BLaER1 treated with 17β-estradiol and CSF1 and Interleukin-3, amounts not matched to agents 10 nM and 100 nM (cell line): ENCODE measurements around the gene CD276.

Experiments used
- H3K27ac ChIP-seq, 11 experiments: shearing (Covaris generic); formaldehyde crosslinking; 2 replicates each; pipeline ENCODE4 v1.8.1; 2022
- H3K27me3 ChIP-seq, 11 experiments: shearing (Covaris generic); formaldehyde crosslinking; 2 replicates each; pipeline ENCODE4 v1.8.1; 2022
- H3K36me3 ChIP-seq, 11 experiments: shearing (Covaris generic); formaldehyde crosslinking; 2 replicates each; pipeline ENCODE4 v1.8.1; 2022
- H3K4me1 ChIP-seq, 10 experiments: shearing (Covaris generic); formaldehyde crosslinking; 2 replicates each; pipeline ENCODE4 v1.8.1; 2022
- H3K4me2 ChIP-seq, 11 experiments: shearing (Covaris generic); formaldehyde crosslinking; 2 replicates each; pipeline ENCODE4 v1.8.1; 2022
- H3K4me3 ChIP-seq, 10 experiments: shearing (Covaris generic); formaldehyde crosslinking; 2 replicates each; pipeline ENCODE4 v1.8.1; 2022
- H3K9ac ChIP-seq, 11 experiments: shearing (Covaris generic); formaldehyde crosslinking; 2 replicates each; pipeline ENCODE4 v1.8.1; 2022
- H3K9me3 ChIP-seq, 11 experiments: shearing (Covaris generic); formaldehyde crosslinking; replicated peaks in 1 of 11; 2 replicates each; pipeline ENCODE4 v1.8.1; 2022
- H4K20me1 ChIP-seq, 11 experiments: shearing (Covaris generic); formaldehyde crosslinking; 2 replicates each; pipeline ENCODE4 v1.8.1; 2022
- Cebpa-rat ChIP-seq, 11 experiments: shearing (Covaris generic); IDR thresholded peaks; 2 replicates each; pipeline ENCODE4 v1.8.1; 2022

Gene CD276

DNA sequence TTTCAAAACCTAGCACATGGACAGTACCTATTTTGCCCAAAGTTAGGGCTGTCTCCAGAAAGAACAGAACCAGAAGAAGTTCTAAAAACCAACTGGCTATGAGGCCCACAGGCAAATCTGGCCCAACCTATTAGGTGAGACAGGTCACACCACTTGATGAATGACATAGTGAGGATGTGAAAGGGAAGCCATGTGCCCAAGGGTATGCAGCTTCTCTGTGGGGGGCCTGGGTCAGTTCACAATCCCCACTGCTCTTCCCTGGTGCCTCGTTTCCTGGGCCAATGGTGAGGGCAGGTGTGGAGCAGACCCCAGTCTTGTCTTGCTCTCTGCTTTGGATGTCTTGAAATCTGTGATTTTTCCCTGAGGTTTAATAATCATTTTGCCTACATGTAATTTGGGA lies 60.1 kb downstream of the CD276 start:
- H4K20me1 ChIP-seq: peaks cover 0 to 5% (median 0%) of the 10 kb centered on the region in 11 experiments; a peak in 4 of 22 replicates
- no peak overlapping the region for H3K4me3 ChIP-seq
- H3K9ac ChIP-seq: no peak overlapping the region
- no peak for TF ChIP-seq Cebpa-rat (IDR thresholded peaks at IDR 0.05)
- no peaks in the 10 kb centered on the region for H3K36me3 ChIP-seq
- no peak overlapping the region for H3K4me2 ChIP-seq
- no peak overlapping the region for H3K27ac ChIP-seq
- peaks cover 2 to 26% (median 11%) of the 10 kb centered on the region in 11 experiments; a peak in 19 of 22 replicates for H3K27me3 ChIP-seq
- no peaks in the 10 kb centered on the region for H3K9me3 ChIP-seq
- H3K4me1 ChIP-seq: peaks cover 4 to 12% (median 9%) of the 10 kb centered on the region in 10 experiments; a peak in 18 of 20 replicates

GRCh38 chr15:73745073-73745472 lies 60.9 kb downstream of the CD276 start:
- peaks cover 0 to 10% (median 0%) of the 10 kb centered on the region in 11 experiments; a peak in 6 of 22 replicates for H4K20me1 ChIP-seq
- H3K9me3 ChIP-seq: no peaks in the 10 kb centered on the region
- H3K27ac ChIP-seq: no peak overlapping the region
- TF ChIP-seq Cebpa-rat (IDR thresholded peaks at IDR 0.05): no peak
- no peak overlapping the region for H3K4me2 ChIP-seq
- H3K4me1 ChIP-seq: peaks cover 4 to 12% (median 9%) of the 10 kb centered on the region in 10 experiments; a peak in 18 of 20 replicates
- no peak overlapping the region for H3K9ac ChIP-seq
- H3K36me3 ChIP-seq: no peaks in the 10 kb centered on the region
- H3K27me3 ChIP-seq: peaks cover 10 to 34% (median 19%) of the 10 kb centered on the region in 11 experiments
- no peak overlapping the region for H3K4me3 ChIP-seq

GRCh38 chr15:73746261-73746660 lies 62.1 kb downstream of the CD276 start:
- no peak for TF ChIP-seq Cebpa-rat (IDR thresholded peaks at IDR 0.05)
- Histone ChIP-seq H3K27me3 (peaks cover 21 to 45% (median 31%) of the 10 kb centered on the region in 11 experiments), H3K27ac (no peak overlapping the region), H4K20me1 (peaks cover 0 to 17% (median 5%) of the 10 kb centered on the region in 11 experiments; a peak in 9 of 22 replicates), H3K9ac (no peak overlapping the region), H3K4me3 (no peak overlapping the region), H3K4me1 (peaks cover 4 to 14% (median 10%) of the 10 kb centered on the region in 10 experiments; a peak in 18 of 20 replicates), H3K4me2 (no peak overlapping the region), H3K36me3 (no peaks in the 10 kb centered on the region), H3K9me3 (no peaks in the 10 kb centered on the region)

DNA sequence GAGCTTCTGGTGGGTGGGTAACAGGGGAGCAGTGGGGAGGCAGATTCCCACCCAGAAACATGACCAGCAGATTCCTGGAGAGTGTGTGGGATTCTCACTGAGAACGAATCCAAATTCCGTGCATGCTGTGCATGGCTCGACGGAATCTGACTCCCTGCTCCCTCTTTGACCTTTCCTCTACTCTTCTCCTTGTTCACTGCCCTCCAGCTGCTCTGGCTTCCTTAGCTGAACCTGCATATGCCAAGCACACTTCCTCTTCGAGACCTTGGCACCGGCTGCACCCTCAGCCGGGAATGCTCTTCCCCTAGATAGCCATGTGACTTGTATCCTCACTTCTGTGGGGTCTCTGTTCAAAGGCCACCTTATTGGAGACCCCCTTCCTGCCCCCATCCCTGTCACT lies 62.7 kb downstream of the CD276 start:
- no peak for TF ChIP-seq Cebpa-rat (IDR thresholded peaks at IDR 0.05)
- Histone ChIP-seq H3K36me3 (no peaks in the 10 kb centered on the region), H3K4me1 (peaks cover 4 to 18% (median 10%) of the 10 kb centered on the region in 10 experiments; a peak in 18 of 20 replicates), H3K27ac (no peak overlapping the region), H3K9me3 (no peaks in the 10 kb centered on the region), H3K27me3 (peaks cover 28 to 52% (median 37%) of the 10 kb centered on the region in 11 experiments), H3K9ac (no peak overlapping the region), H3K4me2 (no peak overlapping the region; a peak in 1 of 22 replicates), H3K4me3 (no peak overlapping the region), H4K20me1 (peaks cover 0 to 19% (median 9%) of the 10 kb centered on the region in 11 experiments; a peak in 11 of 22 replicates)

GRCh38 chr15:73747847-73748590 lies 63.8 kb downstream of the CD276 start:
- Histone ChIP-seq H3K27ac (no peak overlapping the region), H4K20me1 (peaks cover 0 to 28% (median 16%) of the 10 kb centered on the region in 11 experiments; a peak in 15 of 22 replicates), H3K4me2 (no peak overlapping the region), H3K4me3 (no peak overlapping the region), H3K9me3 (no peaks in the 10 kb centered on the region), H3K36me3 (no peaks in the 10 kb centered on the region), H3K4me1 (peaks cover 9 to 19% (median 14%) of the 10 kb centered on the region in 10 experiments; a peak in 19 of 20 replicates), H3K27me3 (peaks cover 39 to 63% (median 48%) of the 10 kb centered on the region in 11 experiments), H3K9ac (no peak overlapping the region)
- TF ChIP-seq Cebpa-rat (IDR thresholded peaks at IDR 0.05): no peak

DNA sequence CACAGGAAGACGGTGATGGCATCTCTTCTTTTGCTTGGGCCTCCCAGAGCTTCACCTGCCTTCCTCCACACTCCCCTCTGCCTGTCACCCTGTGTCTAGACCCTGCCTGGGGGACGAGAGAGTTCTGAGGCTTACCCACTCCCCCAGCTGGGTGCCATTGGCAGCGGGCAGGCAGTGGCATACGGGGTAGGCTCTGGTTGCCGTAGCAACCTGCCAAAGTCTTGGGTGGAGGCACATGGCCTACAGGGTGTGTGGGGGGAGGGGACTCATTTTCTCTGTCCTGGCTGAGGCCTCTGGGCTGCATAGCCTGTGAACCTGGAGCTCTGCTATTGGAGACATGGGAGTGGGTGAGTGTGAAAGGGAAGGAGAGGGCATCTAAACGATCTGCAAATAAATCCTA lies 64.5 kb downstream of the CD276 start:
- Histone ChIP-seq H3K36me3 (no peaks in the 10 kb centered on the region), H3K4me1 (peaks cover 7 to 13% (median 9%) of the 10 kb centered on the region in 10 experiments; a peak in 15 of 20 replicates), H4K20me1 (peaks cover 0 to 34% (median 19%) of the 10 kb centered on the region in 11 experiments; a peak in 16 of 22 replicates), H3K27ac (no peak overlapping the region), H3K4me3 (no peak overlapping the region), H3K27me3 (peaks cover 46 to 70% (median 55%) of the 10 kb centered on the region in 11 experiments), H3K4me2 (no peak overlapping the region), H3K9me3 (no peaks in the 10 kb centered on the region), H3K9ac (no peak overlapping the region)
- TF ChIP-seq Cebpa-rat (IDR thresholded peaks at IDR 0.05): no peak

DNA sequence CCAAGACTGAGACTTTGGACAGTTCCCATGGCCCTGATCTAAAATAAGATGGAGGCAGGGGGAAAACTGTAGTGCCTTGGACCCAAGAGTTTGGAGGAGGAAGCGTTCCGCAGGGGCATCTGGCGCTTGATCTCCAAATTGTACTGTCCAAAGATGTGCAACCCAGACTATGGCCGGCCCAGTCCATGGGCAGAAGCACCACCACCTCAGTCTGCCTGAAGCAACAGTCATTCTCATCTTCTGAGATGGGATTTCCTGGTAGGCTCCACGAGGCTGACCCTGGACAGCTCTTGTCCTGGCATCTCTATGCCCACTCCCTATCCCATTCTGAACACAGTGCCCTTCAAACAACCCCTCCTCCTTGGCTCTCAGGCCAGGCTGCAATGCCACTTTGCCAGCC lies 65.3 kb downstream of the CD276 start:
- H3K4me2 ChIP-seq: no peak overlapping the region
- no peak overlapping the region for H3K9ac ChIP-seq
- no peak overlapping the region for H3K4me3 ChIP-seq
- H3K9me3 ChIP-seq: no peaks in the 10 kb centered on the region
- no peak for TF ChIP-seq Cebpa-rat (IDR thresholded peaks at IDR 0.05)
- H4K20me1 ChIP-seq: peaks cover 0 to 34% (median 19%) of the 10 kb centered on the region in 11 experiments; a peak in 16 of 22 replicates
- no peak overlapping the region for H3K27ac ChIP-seq
- H3K27me3 ChIP-seq: peaks cover 54 to 78% (median 63%) of the 10 kb centered on the region in 11 experiments
- peaks cover 7 to 13% (median 10%) of the 10 kb centered on the region in 10 experiments; a peak in 15 of 20 replicates for H3K4me1 ChIP-seq
- H3K36me3 ChIP-seq: no peaks in the 10 kb centered on the region

- H3K27ac ChIP-seq: no peak overlapping the region
- H3K36me3 ChIP-seq: no peaks in the 10 kb centered on the region
- H4K20me1 ChIP-seq: peaks cover 0 to 34% (median 19%) of the 10 kb centered on the region in 11 experiments; a peak in 16 of 22 replicates
- H3K9me3 ChIP-seq: no peaks in the 10 kb centered on the region
- H3K9ac ChIP-seq: no peak overlapping the region
- peaks cover 7 to 13% (median 10%) of the 10 kb centered on the region in 10 experiments; a peak in 15 of 20 replicates for H3K4me1 ChIP-seq
- TF ChIP-seq Cebpa-rat (IDR thresholded peaks at IDR 0.05): no peak
- H3K27me3 ChIP-seq: peaks cover 59 to 83% (median 66%) of the 10 kb centered on the region in 11 experiments
- no peak overlapping the region for H3K4me3 ChIP-seq
- no peak overlapping the region for H3K4me2 ChIP-seq
Observed at GRCh38 chr15:73749971-73750370, 65.8 kb downstream of the CD276 start.

- H3K9me3 ChIP-seq: no peaks in the 10 kb centered on the region
- H3K27ac ChIP-seq: no peak overlapping the region
- no peak overlapping the region for H3K4me2 ChIP-seq
- peaks cover 7 to 13% (median 10%) of the 10 kb centered on the region in 10 experiments; a peak in 15 of 20 replicates for H3K4me1 ChIP-seq
- no peak overlapping the region for H3K9ac ChIP-seq
- H3K27me3 ChIP-seq: peaks cover 59 to 87% (median 67%) of the 10 kb centered on the region in 11 experiments
- H4K20me1 ChIP-seq: peaks cover 0 to 34% (median 19%) of the 10 kb centered on the region in 11 experiments; a peak in 16 of 22 replicates
- no peak for TF ChIP-seq Cebpa-rat (IDR thresholded peaks at IDR 0.05)
- H3K4me3 ChIP-seq: no peak overlapping the region
- no peaks in the 10 kb centered on the region for H3K36me3 ChIP-seq
Observed at GRCh38 chr15:73750438-73750837, 66.3 kb downstream of the CD276 start.
